ENCODE measurements around the gene SCGB3A1. TPM values are rescaled to one million over a fixed set of nuclear protein-coding genes. Genes with fewer than 3 reads are reported as not detected.

Gene SCGB3A1
- polyA plus RNA-seq (2011; rRNA removed) (not detected in 2 replicates), polyA plus RNA-seq (2017; fragmentation: RNase III; extraction: RNeasy Plus Mini Kit Qiagen cat#74134 plus additional on column Dnase treatment) (not detected in 3 replicates), polyA minus RNA-seq (2011; rRNA and poly(A)+ RNA removed) (not detected in 2 replicates)
- not detected in 2 replicates for polyA plus RNA-seq (2012; cell fraction: cytosol; rRNA removed)
- polyA plus RNA-seq (2012; cell fraction: nucleus; rRNA removed), result not detected in 2 replicates

DNA sequence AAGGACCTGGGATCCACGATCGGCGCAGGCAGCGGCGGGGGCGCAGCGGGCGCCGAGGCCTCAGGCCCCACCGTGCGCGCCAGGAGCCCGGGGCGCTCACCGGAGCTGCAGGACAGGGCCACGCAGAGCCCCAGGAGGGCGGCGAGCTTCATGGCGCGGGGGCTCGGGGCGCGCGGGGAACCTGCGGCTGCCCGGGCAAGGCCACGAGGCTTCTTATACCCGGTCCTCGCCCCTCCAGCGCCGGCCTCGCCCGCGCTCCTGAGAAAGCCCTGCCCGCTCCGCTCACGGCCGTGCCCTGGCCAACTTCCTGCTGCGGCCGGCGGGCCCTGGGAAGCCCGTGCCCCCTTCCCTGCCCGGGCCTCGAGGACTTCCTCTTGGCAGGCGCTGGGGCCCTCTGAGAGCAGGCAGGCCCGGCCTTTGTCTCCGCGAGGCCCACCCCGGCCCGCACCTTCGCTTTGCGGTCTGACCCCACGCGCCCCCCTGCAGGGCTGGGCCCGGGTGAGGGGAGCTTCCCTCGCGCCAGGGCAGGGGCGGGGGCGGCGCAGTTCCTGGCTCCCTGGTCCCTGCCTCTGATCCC is at the start of gene SCGB3A1:
SCGB3A1 (minus strand) TSS at position 189 of the 577 bp plus-strand sequence; CDS start at position 152, 37 bp downstream.
- CTCF ChIA-PET, result interaction anchor here (1.0 to 1.6 kb wide), 2 partner anchors 14 to 28 kb away, joined by 4 to 5 read pairs; no protein-coding TSS in a partner anchor
- no peak for TF ChIP-seq HOXB13 (CRISPR knock-in tag; IDR thresholded peaks at IDR 0.05; ENCODE audit: low read depth)
- peak within 1 kb of the TSS; percentile 64 for H3K4me2 ChIP-seq
- no peaks in the 10 kb centered on the region for H3K4me1 ChIP-seq
- peak within 1 kb of the TSS in 1 of 2 experiments; percentile 49; a peak in 2 of 6 replicates for H3K27ac ChIP-seq
- no peaks in the 10 kb centered on the region for H3K9me3 ChIP-seq
- WGBS (ENCODE audit: missing lambda C conversion rate), result 75% methylated on average over 20 of the region's 60 CpGs
- DNase-seq (ENCODE audit: low read depth in 1 of 2, low spot score in 1 of 2) (no peak), ATAC-seq (no peak), FAIRE-seq (no peak)
- peak within 1 kb of the TSS; percentile 25; the same call in 1 of the 3 replicates for H3K4me3 ChIP-seq
- POLR2A ChIA-PET, result no interaction called here

DNA sequence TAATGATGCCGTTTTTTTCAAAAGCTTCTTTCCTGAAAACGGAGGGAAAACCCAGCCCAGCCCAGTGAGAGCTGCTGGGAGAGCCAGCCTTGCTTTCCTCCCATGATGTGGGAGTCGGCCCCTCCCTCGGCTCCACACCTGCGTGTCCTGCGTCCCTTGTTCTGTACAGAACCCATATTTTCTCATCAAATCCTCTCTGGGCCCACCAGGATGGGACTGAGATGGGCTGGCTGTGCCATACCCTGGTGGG is 49.2 kb upstream of the SCGB3A1 start:
- DNase-seq (ENCODE audit: low read depth in 1 of 2, low spot score in 1 of 2), result no peak
- no peak for FAIRE-seq
- POLR2A ChIA-PET, result no interaction called here
- Histone ChIP-seq H3K4me1 (no peaks in the 10 kb centered on the region), H3K4me2 (no peak overlapping the region), H3K9me3 (no peaks in the 10 kb centered on the region), H3K27ac (no peak overlapping the region), H3K4me3 (no peak overlapping the region)
- WGBS (ENCODE audit: missing lambda C conversion rate), result 59% methylated on average over 6 of the region's 6 CpGs
- ATAC-seq, result no peak
- TF ChIP-seq ZC3H11A (IDR thresholded peaks at IDR 0.05) (no peak), HOXB13 (CRISPR knock-in tag; IDR thresholded peaks at IDR 0.05; ENCODE audit: low read depth) (no peak), CBX8 (IDR thresholded peaks at IDR 0.05) (no peak), HEYL (CRISPR knock-in tag; IDR thresholded peaks at IDR 0.05) (no peak), GATA3 (IDR thresholded peaks at IDR 0.05; ENCODE audit: borderline replicate concordance) (no peak), PHF8 (IDR thresholded peaks at IDR 0.05; ENCODE audit: borderline replicate concordance, low read depth) (no peak), CHD4 (IDR thresholded peaks at IDR 0.05; ENCODE audit: borderline replicate concordance) (no peak), SMC3 (IDR thresholded peaks at IDR 0.05) (no peak), RFX5 (IDR thresholded peaks at IDR 0.05) (no peak)
- TF ChIP-seq, protein P1, sequence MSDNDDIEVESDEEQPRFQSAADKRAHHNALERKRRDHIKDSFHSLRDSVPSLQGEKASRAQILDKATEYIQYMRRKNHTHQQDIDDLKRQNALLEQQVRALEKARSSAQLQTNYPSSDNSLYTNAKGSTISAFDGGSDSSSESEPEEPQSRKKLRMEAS (IDR thresholded peaks at IDR 0.05), result no peak
- CTCF ChIA-PET, result interaction anchor here (1.1 to 1.8 kb wide), 3 partner anchors 10 to 347 kb away, joined by 3 to 5 read pairs (median 4); no protein-coding TSS in a partner anchor

- Histone ChIP-seq H3K4me1 (no peaks in the 10 kb centered on the region), H3K4me2 (no peak overlapping the region), H3K27ac (no peak overlapping the region), H3K4me3 (no peak overlapping the region), H3K9me3 (no peaks in the 10 kb centered on the region)
- TF ChIP-seq ZFP36 (IDR thresholded peaks at IDR 0.05; ENCODE audit: borderline replicate concordance, partially characterized antibody), result no peak
- no peak for TF ChIP-seq GATA3 (IDR thresholded peaks at IDR 0.05; ENCODE audit: borderline replicate concordance)
- DNase-seq (ENCODE audit: low read depth in 1 of 2, low spot score in 1 of 2) (no peak), ATAC-seq (no peak), FAIRE-seq (no peak)
- POLR2A ChIA-PET, result no interaction called here
- WGBS (ENCODE audit: missing lambda C conversion rate), result 80% methylated on average over 27 of the region's 27 CpGs
- CTCF ChIA-PET, result interaction anchor here (1.1 to 1.8 kb wide), 3 partner anchors 10 to 346 kb away, joined by 3 to 5 read pairs (median 4); no protein-coding TSS in a partner anchor
These were observed 48.7 kb upstream of the SCGB3A1 start for GRCh38 chr5:180639741-180640610.

- no peak for FAIRE-seq
- no peak overlapping the region for H3K4me2 ChIP-seq
- H3K9me3 ChIP-seq, result no peaks in the 10 kb centered on the region
- ChIA-PET CTCF (interaction anchor here (0.6 to 3.0 kb wide), 3 partner anchors 9 to 477 kb away, joined by 3 to 11 read pairs (median 3); no protein-coding TSS in a partner anchor), POLR2A (no interaction called here)
- no peak for DNase-seq (ENCODE audit: low read depth in 1 of 2, low spot score in 1 of 2)
- no peak overlapping the region for H3K27ac ChIP-seq
- no peak for ATAC-seq
- WGBS (ENCODE audit: missing lambda C conversion rate), result 77% methylated on average over 3 of the region's 3 CpGs
- no peaks in the 10 kb centered on the region for H3K4me1 ChIP-seq
- no peak overlapping the region for H3K4me3 ChIP-seq
- TF ChIP-seq JUNB (IDR thresholded peaks at IDR 0.05) (no peak), EHF (CRISPR knock-in tag; IDR thresholded peaks at IDR 0.05) (no peak), CHD2 (IDR thresholded peaks at IDR 0.05; ENCODE audit: low read length, partially characterized antibody) (no peak), RAD21 (conservative IDR thresholded peaks at IDR 0.05 in 1 of 2, IDR thresholded peaks at IDR 0.05 in 1 of 2) (no peak), CEBPB (IDR thresholded peaks at IDR 0.05) (no peak), NPAS2 (CRISPR knock-in tag; IDR thresholded peaks at IDR 0.05; ENCODE audit: borderline replicate concordance) (no peak), ZSCAN20 (CRISPR knock-in tag; IDR thresholded peaks at IDR 0.05) (no peak), EHMT2 (IDR thresholded peaks at IDR 0.05; ENCODE audit: low read depth) (no peak), TP53 (CRISPR knock-in tag; IDR thresholded peaks at IDR 0.05) (no peak), NFE2L2 (conservative IDR thresholded peaks at IDR 0.05; ENCODE audit: low read length) (no peak), KDM5A (IDR thresholded peaks at IDR 0.05) (no peak), HOXB13 (CRISPR knock-in tag; IDR thresholded peaks at IDR 0.05; ENCODE audit: low read depth) (no peak)
- TF ChIP-seq, protein P2, sequence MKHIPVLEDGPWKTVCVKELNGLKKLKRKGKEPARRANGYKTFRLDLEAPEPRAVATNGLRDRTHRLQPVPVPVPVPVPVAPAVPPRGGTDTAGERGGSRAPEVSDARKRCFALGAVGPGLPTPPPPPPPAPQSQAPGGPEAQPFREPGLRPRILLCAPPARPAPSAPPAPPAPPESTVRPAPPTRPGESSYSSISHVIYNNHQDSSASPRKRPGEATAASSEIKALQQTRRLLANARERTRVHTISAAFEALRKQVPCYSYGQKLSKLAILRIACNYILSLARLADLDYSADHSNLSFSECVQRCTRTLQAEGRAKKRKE (CRISPR knock-in tag; IDR thresholded peaks at IDR 0.05; ENCODE audit: low read depth), result no peak
- TF ChIP-seq, protein P3, sequence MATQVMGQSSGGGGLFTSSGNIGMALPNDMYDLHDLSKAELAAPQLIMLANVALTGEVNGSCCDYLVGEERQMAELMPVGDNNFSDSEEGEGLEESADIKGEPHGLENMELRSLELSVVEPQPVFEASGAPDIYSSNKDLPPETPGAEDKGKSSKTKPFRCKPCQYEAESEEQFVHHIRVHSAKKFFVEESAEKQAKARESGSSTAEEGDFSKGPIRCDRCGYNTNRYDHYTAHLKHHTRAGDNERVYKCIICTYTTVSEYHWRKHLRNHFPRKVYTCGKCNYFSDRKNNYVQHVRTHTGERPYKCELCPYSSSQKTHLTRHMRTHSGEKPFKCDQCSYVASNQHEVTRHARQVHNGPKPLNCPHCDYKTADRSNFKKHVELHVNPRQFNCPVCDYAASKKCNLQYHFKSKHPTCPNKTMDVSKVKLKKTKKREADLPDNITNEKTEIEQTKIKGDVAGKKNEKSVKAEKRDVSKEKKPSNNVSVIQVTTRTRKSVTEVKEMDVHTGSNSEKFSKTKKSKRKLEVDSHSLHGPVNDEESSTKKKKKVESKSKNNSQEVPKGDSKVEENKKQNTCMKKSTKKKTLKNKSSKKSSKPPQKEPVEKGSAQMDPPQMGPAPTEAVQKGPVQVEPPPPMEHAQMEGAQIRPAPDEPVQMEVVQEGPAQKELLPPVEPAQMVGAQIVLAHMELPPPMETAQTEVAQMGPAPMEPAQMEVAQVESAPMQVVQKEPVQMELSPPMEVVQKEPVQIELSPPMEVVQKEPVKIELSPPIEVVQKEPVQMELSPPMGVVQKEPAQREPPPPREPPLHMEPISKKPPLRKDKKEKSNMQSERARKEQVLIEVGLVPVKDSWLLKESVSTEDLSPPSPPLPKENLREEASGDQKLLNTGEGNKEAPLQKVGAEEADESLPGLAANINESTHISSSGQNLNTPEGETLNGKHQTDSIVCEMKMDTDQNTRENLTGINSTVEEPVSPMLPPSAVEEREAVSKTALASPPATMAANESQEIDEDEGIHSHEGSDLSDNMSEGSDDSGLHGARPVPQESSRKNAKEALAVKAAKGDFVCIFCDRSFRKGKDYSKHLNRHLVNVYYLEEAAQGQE (IDR thresholded peaks at IDR 0.05), result no peak
These were observed 48.0 kb upstream of the SCGB3A1 start for GRCh38 chr5:180639287-180639686.
